NCI-H1048 (cell line): Measurements from ENCODE around the gene METTL16.
"Not testable (repeated sequence)": the region's sequence is repeated elsewhere in the genome, so short reads cannot be mapped to it uniquely, and the experiment has no call there.

Source experiments
- DNase-seq: peaks from one replicate; lab custom pipeline; 2025; lab: John Stamatoyannopoulos, UW

METTL16 gene

GRCh38 chr17:2511462-2512369, at the start of gene METTL16:
Gene METTL16 (minus strand): TSS chr17:2511888. CDS start chr17:2502331, 9,557 bp downstream.
- peak; percentile 96 for DNase-seq

- no peak for DNase-seq
Observed at GRCh38 chr17:2560658-2561057, 49.0 kb upstream of the METTL16 start.

- no peak for DNase-seq
Observed at GRCh38 chr17:2551928-2552327, 40.2 kb upstream of the METTL16 start.

- DNase-seq: no peak
Observed at GRCh38 chr17:2551493-2551892, 39.8 kb upstream of the METTL16 start.

- no peak for DNase-seq
Observed at GRCh38 chr17:2549392-2550211, 37.9 kb upstream of the METTL16 start.

- not testable (repeated sequence) for DNase-seq
Observed at GRCh38 chr17:2548026-2548425, 36.3 kb upstream of the METTL16 start.

GRCh38 chr17:2547176-2547575, 35.5 kb upstream of the METTL16 start:
- DNase-seq: no peak

- no peak for DNase-seq
Observed at GRCh38 chr17:2545393-2545792, 33.7 kb upstream of the METTL16 start.

- no peak for DNase-seq
Observed at GRCh38 chr17:2542456-2542855, 30.8 kb upstream of the METTL16 start.

- no peak for DNase-seq
Observed at GRCh38 chr17:2542056-2542455, 30.4 kb upstream of the METTL16 start.

- DNase-seq: not testable (repeated sequence)
Observed at GRCh38 chr17:2537579-2537978, 25.9 kb upstream of the METTL16 start.

- no peak for DNase-seq
Observed at GRCh38 chr17:2532146-2532720, 20.5 kb upstream of the METTL16 start.

- DNase-seq: not testable (repeated sequence)
Observed at GRCh38 chr17:2531243-2531954, 19.7 kb upstream of the METTL16 start.

GRCh38 chr17:2521775-2522410, 10.2 kb upstream of the METTL16 start:
- DNase-seq: not testable (repeated sequence)

GRCh38 chr17:2521257-2521656, 9.6 kb upstream of the METTL16 start:
- DNase-seq: no peak

- no peak for DNase-seq
Observed at GRCh38 chr17:2517539-2517938, 5.9 kb upstream of the METTL16 start.

- DNase-seq: no peak
Observed at GRCh38 chr17:2511138-2511461, 588 bp downstream of the METTL16 start.

GRCh38 chr17:2510559-2510958, 1.1 kb downstream of the METTL16 start:
- DNase-seq: no peak

- DNase-seq: no peak
Observed at GRCh38 chr17:2508035-2508434, 3.7 kb downstream of the METTL16 start.

GRCh38 chr17:2507015-2507414, 4.7 kb downstream of the METTL16 start:
- DNase-seq: not testable (repeated sequence)

GRCh38 chr17:2503627-2504026, 8.1 kb downstream of the METTL16 start:
- DNase-seq: no peak
